HAP-1 (cell line): ENCODE results near the gene LRRTM4.
A peak's percentile ranks its signal among the peaks of the same experiment; 100 is the strongest.

Experiments used
- DNase-seq, 2 experiments: peaks; one replicate each; pipeline ENCODE4 v3.0.0-alpha.2; 2016 to 2020; ENCODE audit warnings: low spot score in 2 of 2
- H3K27me3 ChIP-seq: fragments of 250-450 bp; sonication (Bioruptor Pico); 2 replicates; pipeline ENCODE4 v1.5.1; 2020; ENCODE audit warnings: low read depth, mild to moderate bottlenecking, moderate library complexity
- H3K36me3 ChIP-seq: fragments of 250-450 bp; sonication (Bioruptor Pico); replicated peaks from 2 replicates; pipeline ENCODE4 v1.5.1; 2020; ENCODE audit warnings: mild to moderate bottlenecking
- H3K4me1 ChIP-seq: fragments of 250-450 bp; sonication (Bioruptor Pico); 2 replicates; pipeline ENCODE4 v1.5.1; 2020; ENCODE audit warnings: mild to moderate bottlenecking
- H3K4me3 ChIP-seq: fragments of 250-450 bp; sonication (Bioruptor Pico); 2 replicates; pipeline ENCODE4 v1.5.1; 2020; ENCODE audit warnings: mild to moderate bottlenecking, moderate library complexity
- H3K9me3 ChIP-seq: fragments of 250-450 bp; sonication (Bioruptor Pico); 2 replicates; pipeline ENCODE4 v1.5.1; 2020; ENCODE audit warnings: mild to moderate bottlenecking, moderate library complexity
- in situ Hi-C: fragments of 300-500 bp; cut with MboI; formaldehyde crosslinking; loops from 3 replicates; pipeline ENCODE4 v1.14.3; 2020; ENCODE audit warnings: low sequenced_read_pairs, inconsistent platforms, mixed read lengths

Gene LRRTM4

GRCh38 chr2:76997296-76997695 lies 524.9 kb downstream of the LRRTM4 start:
- Histone ChIP-seq H3K4me1 (no peaks in the 10 kb centered on the region), H3K27me3 (no peaks in the 10 kb centered on the region), H3K4me3 (no peak overlapping the region), H3K36me3 (no peaks in the 10 kb centered on the region), H3K9me3 (no peaks in the 10 kb centered on the region)
- in situ Hi-C loops: no loop called here
- DNase-seq: no peak

- in situ Hi-C loops: no loop called here
- H3K9me3 ChIP-seq: no peaks in the 10 kb centered on the region
- H3K4me3 ChIP-seq: no peak overlapping the region
- H3K27me3 ChIP-seq: no peaks in the 10 kb centered on the region
- no peaks in the 10 kb centered on the region for H3K36me3 ChIP-seq
- no peaks in the 10 kb centered on the region for H3K4me1 ChIP-seq
- no peak for DNase-seq
Observed at GRCh38 chr2:76985387-76986136, 536.6 kb downstream of the LRRTM4 start.

- no peaks in the 10 kb centered on the region for H3K36me3 ChIP-seq
- no peaks in the 10 kb centered on the region for H3K9me3 ChIP-seq
- H3K4me3 ChIP-seq: no peak overlapping the region
- in situ Hi-C loops: no loop called here
- H3K4me1 ChIP-seq: no peaks in the 10 kb centered on the region
- H3K27me3 ChIP-seq: no peaks in the 10 kb centered on the region
- DNase-seq: no peak
Observed at GRCh38 chr2:76984359-76984758, 537.8 kb downstream of the LRRTM4 start.

- in situ Hi-C loops: no loop called here
- H3K4me1 ChIP-seq: no peaks in the 10 kb centered on the region
Observed at GRCh38 chr2:76980067-76980787, 541.9 kb downstream of the LRRTM4 start.

GRCh38 chr2:76977846-76978727 lies 544.1 kb downstream of the LRRTM4 start:
- Histone ChIP-seq H3K27me3 (no peaks in the 10 kb centered on the region), H3K4me3 (no peak overlapping the region), H3K9me3 (no peaks in the 10 kb centered on the region), H3K4me1 (no peaks in the 10 kb centered on the region), H3K36me3 (no peaks in the 10 kb centered on the region)
- in situ Hi-C loops: no loop called here
- DNase-seq: no peak

More at GRCh38 chr2:76980067-76980787, 541.9 kb downstream of the LRRTM4 start:
- Histone ChIP-seq H3K27me3 (no peaks in the 10 kb centered on the region), H3K4me3 (no peak overlapping the region), H3K36me3 (no peaks in the 10 kb centered on the region), H3K9me3 (no peaks in the 10 kb centered on the region)
- DNase-seq: no peak

GRCh38 chr2:76975752-76976151 lies 546.4 kb downstream of the LRRTM4 start:
- Histone ChIP-seq H3K4me1 (no peaks in the 10 kb centered on the region), H3K27me3 (no peaks in the 10 kb centered on the region), H3K36me3 (no peaks in the 10 kb centered on the region), H3K9me3 (no peaks in the 10 kb centered on the region), H3K4me3 (no peak overlapping the region)
- DNase-seq: no peak
- in situ Hi-C loops: no loop called here

GRCh38 chr2:76973610-76974009 lies 548.6 kb downstream of the LRRTM4 start:
- Histone ChIP-seq H3K4me1 (no peaks in the 10 kb centered on the region), H3K27me3 (no peaks in the 10 kb centered on the region), H3K36me3 (no peaks in the 10 kb centered on the region), H3K4me3 (no peak overlapping the region), H3K9me3 (no peaks in the 10 kb centered on the region)
- DNase-seq: no peak
- in situ Hi-C loops: no loop called here

- in situ Hi-C loops: no loop called here
- Histone ChIP-seq H3K36me3 (no peaks in the 10 kb centered on the region), H3K27me3 (no peaks in the 10 kb centered on the region), H3K9me3 (no peaks in the 10 kb centered on the region), H3K4me1 (no peaks in the 10 kb centered on the region), H3K4me3 (no peak overlapping the region)
- DNase-seq: no peak
Observed at GRCh38 chr2:76965772-76966171, 556.4 kb downstream of the LRRTM4 start.

- Histone ChIP-seq H3K27me3 (no peaks in the 10 kb centered on the region), H3K36me3 (no peaks in the 10 kb centered on the region), H3K4me3 (no peak overlapping the region), H3K9me3 (no peaks in the 10 kb centered on the region), H3K4me1 (no peaks in the 10 kb centered on the region)
- in situ Hi-C loops: no loop called here
- DNase-seq: peak in 1 of 2 experiments; percentile 15
Observed at GRCh38 chr2:76958749-76959148, 563.4 kb downstream of the LRRTM4 start.

- Histone ChIP-seq H3K9me3 (no peaks in the 10 kb centered on the region), H3K36me3 (no peaks in the 10 kb centered on the region), H3K4me1 (no peaks in the 10 kb centered on the region), H3K27me3 (no peaks in the 10 kb centered on the region), H3K4me3 (no peak overlapping the region)
- in situ Hi-C loops: no loop called here
- DNase-seq: peak; percentile 45 to 47
Observed at GRCh38 chr2:76953733-76954347, 568.3 kb downstream of the LRRTM4 start.

GRCh38 chr2:76946631-76947145 lies 575.5 kb downstream of the LRRTM4 start:
- Histone ChIP-seq H3K36me3 (no peaks in the 10 kb centered on the region), H3K4me3 (no peak overlapping the region), H3K9me3 (no peaks in the 10 kb centered on the region), H3K4me1 (no peaks in the 10 kb centered on the region), H3K27me3 (no peaks in the 10 kb centered on the region)
- DNase-seq: no peak
- in situ Hi-C loops: no loop called here

- Histone ChIP-seq H3K4me3 (no peak overlapping the region), H3K36me3 (no peaks in the 10 kb centered on the region), H3K9me3 (no peaks in the 10 kb centered on the region), H3K4me1 (no peaks in the 10 kb centered on the region), H3K27me3 (no peaks in the 10 kb centered on the region)
- in situ Hi-C loops: no loop called here
- no peak for DNase-seq
Observed at GRCh38 chr2:76940559-76940958, 581.6 kb downstream of the LRRTM4 start.

- DNase-seq: no peak
- Histone ChIP-seq H3K4me1 (no peaks in the 10 kb centered on the region), H3K36me3 (no peaks in the 10 kb centered on the region), H3K9me3 (no peaks in the 10 kb centered on the region), H3K4me3 (no peak overlapping the region), H3K27me3 (no peaks in the 10 kb centered on the region)
- in situ Hi-C loops: no loop called here
Observed at GRCh38 chr2:76938153-76938552, 584.0 kb downstream of the LRRTM4 start.
